IPS DF 4.7 (cell line): ENCODE measurements around the gene BRCA2.
"Not testable (repeated sequence)": the region's sequence is repeated elsewhere in the genome, so short reads cannot be mapped to it uniquely, and the experiment has no call there.

Experiments
- DNase-seq: peaks from one replicate; pipeline ENCODE4 v3.0.0-alpha.2; 2013; ENCODE audit warnings: low spot score; ENCODE audit errors: extremely low read depth

BRCA2 gene

DNA sequence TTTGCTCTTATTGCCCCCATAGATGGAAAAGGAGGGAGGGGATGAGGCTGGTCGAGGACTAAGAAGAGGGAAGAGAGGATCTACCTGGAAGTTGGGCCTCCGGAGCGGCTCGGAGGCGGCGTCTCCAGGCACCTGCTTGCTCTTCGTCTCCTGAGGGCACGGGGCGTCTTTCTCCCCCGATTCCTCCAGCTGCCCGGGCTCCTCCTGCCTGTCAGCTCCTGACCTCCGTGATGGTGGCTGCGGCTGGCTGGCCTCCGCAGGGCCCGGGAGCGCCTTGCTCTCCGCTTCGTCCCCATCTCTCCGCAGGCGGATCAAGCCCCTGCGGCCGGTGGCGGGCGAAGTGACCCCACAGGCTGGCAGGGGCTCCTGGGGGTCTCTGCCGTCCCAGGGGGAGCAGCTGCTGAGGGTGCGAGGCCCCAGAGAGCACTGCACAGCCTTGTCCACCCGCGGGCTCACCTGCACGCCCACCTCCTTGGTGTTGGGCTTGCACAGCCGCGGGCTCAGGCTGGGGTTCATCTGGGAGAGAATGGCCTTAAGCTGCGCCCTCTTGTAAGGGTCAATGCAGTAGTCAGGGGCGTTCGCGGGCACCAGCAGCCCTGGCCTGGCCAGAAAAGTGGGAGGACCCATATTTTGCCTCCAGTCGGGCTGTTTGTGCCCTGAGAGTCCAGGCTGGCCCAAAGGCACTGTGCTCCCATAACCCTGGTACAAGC lies 4.0 kb upstream of the BRCA2 start:
- no peak for DNase-seq

DNA sequence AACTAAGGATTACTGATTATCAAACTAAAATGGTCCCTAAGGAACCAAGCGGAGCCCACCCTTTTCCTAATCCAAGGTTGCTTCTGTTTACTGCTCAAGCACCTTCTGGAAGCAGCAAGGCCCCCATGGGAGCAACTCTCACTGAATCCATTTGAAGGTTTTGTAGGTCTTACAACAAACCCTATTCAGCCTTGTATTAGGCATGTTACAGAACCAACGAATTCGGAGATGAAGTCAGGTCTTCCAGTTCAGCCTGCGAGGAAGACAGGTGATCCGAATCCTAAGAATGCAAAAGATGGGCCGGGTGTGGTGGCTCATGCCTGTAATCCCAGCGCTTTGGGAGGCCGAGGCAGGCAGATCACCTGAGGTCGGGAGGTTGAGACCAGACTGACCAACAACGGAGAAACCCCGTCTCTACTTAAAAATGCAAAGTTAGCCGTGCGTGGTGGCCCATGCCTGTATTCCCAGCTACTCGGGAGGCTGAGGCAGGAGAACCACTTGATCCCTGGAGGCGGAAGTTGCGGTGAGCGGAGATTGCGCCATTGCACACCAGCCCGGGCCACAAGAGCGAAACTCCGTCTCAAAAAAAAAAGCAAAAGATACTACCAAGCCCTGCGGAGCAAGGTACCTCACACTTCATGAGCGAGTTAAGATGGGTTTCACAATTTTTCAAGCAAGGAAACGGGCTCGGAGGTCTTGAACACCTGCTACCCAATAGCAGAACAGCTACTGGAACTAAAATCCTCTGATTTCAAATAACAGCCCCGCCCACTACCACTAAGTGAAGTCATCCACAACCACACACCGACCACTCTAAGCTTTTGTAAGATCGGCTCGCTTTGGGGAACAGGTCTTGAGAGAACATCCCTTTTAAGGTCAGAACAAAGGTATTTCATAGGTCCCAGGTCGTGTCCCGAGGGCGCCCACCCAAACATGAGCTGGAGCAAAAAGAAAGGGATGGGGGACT lies 754 bp upstream of the BRCA2 start:
- no peak for DNase-seq

DNA sequence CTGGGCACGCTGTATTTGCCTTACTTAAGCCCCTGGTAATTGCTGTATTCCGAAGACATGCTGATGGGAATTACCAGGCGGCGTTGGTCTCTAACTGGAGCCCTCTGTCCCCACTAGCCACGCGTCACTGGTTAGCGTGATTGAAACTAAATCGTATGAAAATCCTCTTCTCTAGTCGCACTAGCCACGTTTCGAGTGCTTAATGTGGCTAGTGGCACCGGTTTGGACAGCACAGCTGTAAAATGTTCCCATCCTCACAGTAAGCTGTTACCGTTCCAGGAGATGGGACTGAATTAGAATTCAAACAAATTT lies 676 bp downstream of the BRCA2 start:
- no peak for DNase-seq

DNA sequence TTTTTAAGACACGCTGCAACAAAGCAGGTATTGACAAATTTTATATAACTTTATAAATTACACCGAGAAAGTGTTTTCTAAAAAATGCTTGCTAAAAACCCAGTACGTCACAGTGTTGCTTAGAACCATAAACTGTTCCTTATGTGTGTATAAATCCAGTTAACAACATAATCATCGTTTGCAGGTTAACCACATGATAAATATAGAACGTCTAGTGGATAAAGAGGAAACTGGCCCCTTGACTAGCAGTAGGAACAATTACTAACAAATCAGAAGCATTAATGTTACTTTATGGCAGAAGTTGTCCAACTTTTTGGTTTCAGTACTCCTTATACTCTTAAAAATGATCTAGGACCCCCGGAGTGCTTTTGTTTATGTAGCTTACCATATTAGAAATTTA lies 1.2 kb downstream of the BRCA2 start:
- no peak for DNase-seq

- no peak for DNase-seq
Observed at GRCh38 chr13:32317716-32318465, 2.6 kb downstream of the BRCA2 start.

GRCh38 chr13:32320528-32320927 lies 5.2 kb downstream of the BRCA2 start:
- no peak for DNase-seq

DNA sequence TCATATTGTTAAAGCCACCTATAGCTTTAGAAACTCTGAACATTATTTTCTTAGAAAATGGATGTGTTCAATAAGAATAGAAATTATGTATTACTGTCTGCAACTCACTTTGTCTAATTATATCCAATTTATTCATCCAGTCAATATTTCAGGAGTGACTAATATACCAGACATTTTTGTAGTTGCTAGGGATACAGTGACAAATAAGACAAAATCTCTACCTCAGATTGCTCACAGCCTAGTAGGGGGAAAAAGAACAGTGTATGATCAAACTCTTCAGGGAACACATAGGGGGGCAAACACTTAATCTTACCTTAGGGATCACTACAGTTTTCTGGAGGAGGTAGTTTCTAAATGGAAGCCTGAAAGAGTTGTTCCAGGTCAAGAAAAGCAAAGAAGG lies 8.6 kb downstream of the BRCA2 start:
- DNase-seq = no peak

DNA sequence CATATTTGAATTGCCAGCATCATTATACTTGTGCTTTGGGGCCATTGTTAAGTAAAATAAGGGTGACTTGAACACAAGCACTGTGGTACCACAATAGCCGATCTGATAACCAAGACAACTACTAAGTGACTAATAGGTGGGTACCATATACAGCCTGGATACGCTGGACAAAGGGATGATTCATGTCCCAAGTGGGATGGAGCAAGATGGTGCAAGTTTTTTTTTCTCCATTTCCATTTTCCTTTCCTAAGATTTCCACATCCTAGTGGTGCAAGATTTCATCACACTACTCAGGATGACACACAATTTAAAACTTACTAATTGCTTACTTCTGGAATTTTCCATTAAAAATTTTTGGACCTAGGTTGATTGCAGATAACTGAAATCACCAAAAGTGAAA lies 15.1 kb downstream of the BRCA2 start:
- DNase-seq = no peak

- no peak for DNase-seq
Observed at GRCh38 chr13:32334671-32335070, 19.4 kb downstream of the BRCA2 start.

- DNase-seq = no peak
Observed at GRCh38 chr13:32340914-32341313, 25.6 kb downstream of the BRCA2 start.

- DNase-seq = no peak
Observed at GRCh38 chr13:32347651-32348050, 32.3 kb downstream of the BRCA2 start.

DNA sequence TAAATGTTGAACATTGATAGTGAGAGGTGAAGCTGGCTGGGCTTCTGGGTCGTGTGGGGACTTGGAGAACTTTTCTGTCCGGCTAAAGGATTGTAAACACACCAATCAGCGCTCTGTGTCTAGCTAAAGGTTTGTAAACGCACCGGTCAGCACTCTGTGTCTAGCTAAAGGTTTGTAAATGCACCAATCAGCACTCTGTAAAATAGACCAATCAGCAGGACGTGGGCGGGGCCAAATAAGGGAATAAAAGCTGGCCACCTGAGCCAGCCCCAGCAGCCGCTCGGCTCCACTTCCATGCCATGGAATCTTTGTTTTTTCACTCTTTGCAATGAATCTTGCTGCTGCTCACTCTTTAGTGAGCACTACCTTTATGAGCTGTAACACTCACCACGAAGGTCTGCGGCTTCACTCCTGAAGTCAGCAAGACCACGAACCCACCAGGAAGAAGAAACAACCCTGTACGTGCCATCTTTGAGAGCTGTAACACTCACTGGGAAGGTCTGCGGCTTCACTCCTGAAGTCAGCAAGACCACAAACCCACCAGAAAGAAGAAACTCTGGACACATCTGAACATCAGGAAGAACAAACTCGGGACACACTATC lies 35.6 kb downstream of the BRCA2 start:
- DNase-seq = not testable (repeated sequence)

DNA sequence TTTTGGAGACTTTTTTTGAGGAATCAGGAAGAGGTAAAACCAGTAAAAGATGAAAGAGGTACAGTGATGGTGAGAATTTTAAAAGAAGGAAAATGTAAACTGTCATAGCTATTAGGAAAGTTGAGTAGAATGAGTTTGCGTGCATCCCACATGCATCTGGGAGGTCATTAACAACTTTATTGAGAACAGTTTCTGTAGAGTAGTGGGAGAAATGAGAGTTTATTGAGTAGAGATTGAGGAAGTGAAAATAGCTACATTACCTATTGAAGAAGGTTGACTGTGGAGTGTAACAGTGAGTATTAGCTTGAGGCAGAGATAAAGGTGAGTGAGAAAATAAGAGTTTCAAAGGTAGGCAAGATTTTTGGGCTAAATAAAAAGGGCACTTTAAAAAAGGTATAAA lies 38.7 kb downstream of the BRCA2 start:
- DNase-seq = no peak

GRCh38 chr13:32355935-32356334 lies 40.6 kb downstream of the BRCA2 start:
- not testable (repeated sequence) for DNase-seq

- DNase-seq = no peak
Observed at GRCh38 chr13:32362574-32362973, 47.3 kb downstream of the BRCA2 start.

DNA sequence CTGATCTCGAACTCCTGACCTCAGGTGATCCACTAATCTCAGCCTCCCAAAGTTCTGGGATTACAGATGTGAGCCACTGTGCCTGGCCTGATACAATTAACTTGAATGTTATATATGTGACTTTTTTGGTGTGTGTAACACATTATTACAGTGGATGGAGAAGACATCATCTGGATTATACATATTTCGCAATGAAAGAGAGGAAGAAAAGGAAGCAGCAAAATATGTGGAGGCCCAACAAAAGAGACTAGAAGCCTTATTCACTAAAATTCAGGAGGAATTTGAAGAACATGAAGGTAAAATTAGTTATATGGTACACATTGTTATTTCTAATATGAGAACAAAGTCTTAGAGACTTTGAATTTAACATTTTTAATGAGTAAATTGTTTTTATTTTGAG lies 55.5 kb downstream of the BRCA2 start:
- no peak for DNase-seq

GRCh38 chr13:32376642-32377415 lies 61.5 kb downstream of the BRCA2 start:
- no peak for DNase-seq

DNA sequence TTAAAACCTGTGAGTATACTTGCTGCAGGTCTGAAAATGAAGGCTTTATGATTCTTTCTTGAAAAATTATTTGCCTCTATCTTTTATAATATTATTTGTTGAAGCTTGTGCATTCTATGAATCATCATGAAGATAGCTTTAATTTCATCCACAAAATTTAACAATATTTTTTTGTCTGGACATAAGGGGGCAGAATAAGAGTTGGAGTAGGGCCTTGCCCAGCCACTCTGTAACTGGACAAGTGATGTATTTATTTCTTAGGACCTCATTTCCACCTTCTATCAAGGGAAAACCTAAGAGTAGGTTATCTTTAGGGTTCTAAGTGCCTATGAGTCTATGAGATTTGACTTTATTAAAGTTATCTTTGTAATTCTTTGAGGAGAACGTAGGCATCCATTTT lies 62.7 kb downstream of the BRCA2 start:
- no peak for DNase-seq

DNA sequence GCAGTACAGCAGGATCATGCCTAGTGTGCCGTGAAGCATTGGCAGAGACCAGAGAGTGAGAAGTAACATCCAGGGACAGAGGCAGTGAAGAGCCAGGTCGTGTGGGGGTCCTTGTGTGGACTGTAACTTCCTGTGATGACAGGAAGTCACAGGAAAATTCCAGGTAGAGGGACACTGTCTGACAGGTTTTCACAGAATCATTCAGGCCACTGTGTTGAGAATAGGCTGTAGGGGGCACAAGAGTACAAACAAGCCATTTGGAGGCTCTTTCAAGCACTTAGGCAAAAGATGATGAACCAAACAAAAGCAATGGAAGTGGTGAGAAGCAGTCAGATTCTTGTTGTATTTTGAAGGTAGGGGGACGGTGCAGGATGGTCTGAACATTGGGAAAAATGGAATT lies 66.2 kb downstream of the BRCA2 start:
- DNase-seq = peak; percentile 25

- no peak for DNase-seq
Observed at GRCh38 chr13:32383836-32384618, 68.7 kb downstream of the BRCA2 start.
